Muscle layer of colon (tissue), 2 donors: ENCODE data around the gene FAT1.
A peak's percentile ranks its signal among the peaks of the same experiment; 100 is the strongest.

Experiments
- H3K27ac ChIP-seq: one replicate; pipeline ENCODE4 v1.7.0; 2013; ENCODE audit warnings: low read depth, mild to moderate bottlenecking, low read length, moderate library complexity
- H3K27me3 ChIP-seq, 2 donors: one replicate each; pipeline ENCODE4 v1.7.0; 2013; ENCODE audit warnings: low read length in 2 of 2, mild to moderate bottlenecking in 2 of 2; ENCODE audit not compliant: insufficient read depth in 2 of 2, control insufficient read depth in 1 of 2
- H3K36me3 ChIP-seq: one replicate; pipeline ENCODE4 v1.7.0; 2013; ENCODE audit warnings: mild to moderate bottlenecking, low read length; ENCODE audit not compliant: insufficient read depth
- H3K4me1 ChIP-seq: one replicate; pipeline ENCODE4 v1.7.0; 2013; ENCODE audit warnings: mild to moderate bottlenecking, low read length; ENCODE audit not compliant: insufficient read depth
- H3K4me3 ChIP-seq, 2 donors: one replicate each; pipeline ENCODE4 v1.7.0; 2013; ENCODE audit warnings: low read length in 2 of 2, low read depth in 1 of 2, mild to moderate bottlenecking in 1 of 2, moderate library complexity in 1 of 2
- H3K9ac ChIP-seq: one replicate; pipeline ENCODE4 v1.7.0; 2013; ENCODE audit warnings: low read length
- H3K9me3 ChIP-seq: one replicate; pipeline ENCODE4 v1.7.0; 2013; ENCODE audit warnings: mild to moderate bottlenecking, low read length
- donor health status: abdominal sarcoma.
- donor health status: Adenocarcinoma of cecum.

FAT1 gene

GRCh38 chr4:186693159-186693815, 30.4 kb downstream of the FAT1 start:
- H3K27ac ChIP-seq = peak overlapping the region; percentile 27
- no peaks in the 10 kb centered on the region for H3K27me3 ChIP-seq
- no peaks in the 10 kb centered on the region for H3K9me3 ChIP-seq
- no peak overlapping the region for H3K4me3 ChIP-seq
- no peak overlapping the region for H3K9ac ChIP-seq
- H3K4me1 ChIP-seq = peaks cover 33% of the 10 kb centered on the region
- no peaks in the 10 kb centered on the region for H3K36me3 ChIP-seq

- peaks cover 48% of the 10 kb centered on the region for H3K4me1 ChIP-seq
- no peak overlapping the region for H3K4me3 ChIP-seq
These were observed 32.3 kb downstream of the FAT1 start for GRCh38 chr4:186691396-186691795.

GRCh38 chr4:186689476-186689875, 34.2 kb downstream of the FAT1 start:
- H3K9ac ChIP-seq = no peak overlapping the region

More at GRCh38 chr4:186691396-186691795, 32.3 kb downstream of the FAT1 start:
- Histone ChIP-seq H3K9me3 (no peaks in the 10 kb centered on the region), H3K27me3 (no peaks in the 10 kb centered on the region), H3K27ac (no peak overlapping the region), H3K9ac (no peak overlapping the region), H3K36me3 (no peaks in the 10 kb centered on the region)

GRCh38 chr4:186688150-186688943, 35.3 kb downstream of the FAT1 start:
- no peak overlapping the region for H3K27ac ChIP-seq
- no peaks in the 10 kb centered on the region for H3K36me3 ChIP-seq
- H3K4me3 ChIP-seq = no peak overlapping the region
- peaks cover 63% of the 10 kb centered on the region for H3K4me1 ChIP-seq
- no peaks in the 10 kb centered on the region for H3K27me3 ChIP-seq
- no peak overlapping the region for H3K9ac ChIP-seq
- H3K9me3 ChIP-seq = no peaks in the 10 kb centered on the region

More at GRCh38 chr4:186689476-186689875, 34.2 kb downstream of the FAT1 start:
- Histone ChIP-seq H3K27me3 (no peaks in the 10 kb centered on the region), H3K4me1 (peaks cover 64% of the 10 kb centered on the region), H3K36me3 (no peaks in the 10 kb centered on the region), H3K9me3 (no peaks in the 10 kb centered on the region), H3K27ac (no peak overlapping the region), H3K4me3 (no peak overlapping the region)

- H3K27ac ChIP-seq = no peak overlapping the region
- H3K36me3 ChIP-seq = no peaks in the 10 kb centered on the region
- H3K9ac ChIP-seq = no peak overlapping the region
- H3K27me3 ChIP-seq = no peaks in the 10 kb centered on the region
- H3K9me3 ChIP-seq = no peaks in the 10 kb centered on the region
- H3K4me1 ChIP-seq = peaks cover 55% of the 10 kb centered on the region
- H3K4me3 ChIP-seq = no peak overlapping the region
These were observed 36.4 kb downstream of the FAT1 start for GRCh38 chr4:186687265-186687664.

- Histone ChIP-seq H3K36me3 (no peaks in the 10 kb centered on the region), H3K4me3 (no peak overlapping the region), H3K9me3 (no peaks in the 10 kb centered on the region), H3K27me3 (no peaks in the 10 kb centered on the region), H3K4me1 (peaks cover 55% of the 10 kb centered on the region), H3K9ac (no peak overlapping the region), H3K27ac (peak overlapping the region; percentile 83)
These were observed 37.9 kb downstream of the FAT1 start for GRCh38 chr4:186685767-186686183.

- Histone ChIP-seq H3K27ac (peak overlapping the region; percentile 83), H3K9ac (peak overlapping the region; percentile 16), H3K4me1 (peaks cover 54% of the 10 kb centered on the region), H3K9me3 (no peaks in the 10 kb centered on the region), H3K36me3 (no peaks in the 10 kb centered on the region), H3K27me3 (no peaks in the 10 kb centered on the region), H3K4me3 (peak overlapping the region in 1 of 2 donors; percentile 15)
These were observed 38.8 kb downstream of the FAT1 start for GRCh38 chr4:186684889-186685309.

GRCh38 chr4:186684220-186684619, 39.4 kb downstream of the FAT1 start:
- H3K4me3 ChIP-seq = peak overlapping the region in 1 of 2 donors; percentile 15
- H3K9me3 ChIP-seq = no peaks in the 10 kb centered on the region
- H3K4me1 ChIP-seq = peaks cover 48% of the 10 kb centered on the region
- H3K9ac ChIP-seq = peak overlapping the region; percentile 16
- H3K27ac ChIP-seq = peak overlapping the region; percentile 83
- no peaks in the 10 kb centered on the region for H3K27me3 ChIP-seq
- H3K36me3 ChIP-seq = no peaks in the 10 kb centered on the region

- H3K9ac ChIP-seq = no peak overlapping the region
- H3K4me1 ChIP-seq = peaks cover 29% of the 10 kb centered on the region
- H3K27ac ChIP-seq = peak overlapping the region; percentile 70
- H3K9me3 ChIP-seq = no peaks in the 10 kb centered on the region
- H3K4me3 ChIP-seq = no peak overlapping the region
- H3K36me3 ChIP-seq = no peaks in the 10 kb centered on the region
- H3K27me3 ChIP-seq = no peaks in the 10 kb centered on the region
These were observed 43.0 kb downstream of the FAT1 start for GRCh38 chr4:186680641-186681040.

- no peaks in the 10 kb centered on the region for H3K27me3 ChIP-seq
- no peak overlapping the region for H3K9ac ChIP-seq
- no peaks in the 10 kb centered on the region for H3K36me3 ChIP-seq
- H3K27ac ChIP-seq = peak overlapping the region; percentile 83
- H3K4me3 ChIP-seq = no peak overlapping the region
- H3K4me1 ChIP-seq = peaks cover 25% of the 10 kb centered on the region
- H3K9me3 ChIP-seq = no peaks in the 10 kb centered on the region
These were observed 47.0 kb downstream of the FAT1 start for GRCh38 chr4:186676531-186677161.

GRCh38 chr4:186669735-186670134, 53.9 kb downstream of the FAT1 start:
- H3K9ac ChIP-seq = peak overlapping the region; percentile 2
- peak overlapping the region; percentile 30 for H3K27ac ChIP-seq
- no peaks in the 10 kb centered on the region for H3K9me3 ChIP-seq
- peaks cover 34% of the 10 kb centered on the region for H3K4me1 ChIP-seq
- H3K4me3 ChIP-seq = peak overlapping the region in 1 of 2 donors; percentile 0
- no peaks in the 10 kb centered on the region for H3K36me3 ChIP-seq
- H3K27me3 ChIP-seq = no peaks in the 10 kb centered on the region
